Measurements from ENCODE around the gene NACC2. TPM values are rescaled to one million over a fixed set of nuclear protein-coding genes. Genes with fewer than 3 reads are reported as not detected.

The NACC2 gene
- total RNA-seq, 1 experiment from 2014 or later = 24.8 TPM

DNA sequence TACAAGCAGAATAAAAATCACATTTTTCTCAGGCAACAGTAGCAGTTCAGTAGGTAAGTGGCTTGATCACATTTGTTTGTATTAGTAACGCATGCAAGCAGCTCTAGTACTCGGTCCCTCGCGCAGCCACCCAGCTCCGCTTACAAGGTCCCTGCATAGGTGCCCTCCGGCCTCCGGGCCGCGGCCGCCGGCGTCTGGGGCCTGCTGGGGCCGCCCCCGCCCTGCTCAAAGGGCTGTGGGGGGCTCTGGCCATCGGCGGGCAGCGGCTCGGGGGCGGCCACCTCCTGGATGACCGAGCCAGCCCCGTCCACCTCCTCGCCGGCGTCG, 83.8 kb downstream of the NACC2 start:
- no TSS peak for BruUV-seq (replicated peaks)
- no peak overlapping the region for H3K27ac Mint-ChIP-seq (ENCODE audit: unreplicated experiment)
- TF ChIP-seq, protein P1, sequence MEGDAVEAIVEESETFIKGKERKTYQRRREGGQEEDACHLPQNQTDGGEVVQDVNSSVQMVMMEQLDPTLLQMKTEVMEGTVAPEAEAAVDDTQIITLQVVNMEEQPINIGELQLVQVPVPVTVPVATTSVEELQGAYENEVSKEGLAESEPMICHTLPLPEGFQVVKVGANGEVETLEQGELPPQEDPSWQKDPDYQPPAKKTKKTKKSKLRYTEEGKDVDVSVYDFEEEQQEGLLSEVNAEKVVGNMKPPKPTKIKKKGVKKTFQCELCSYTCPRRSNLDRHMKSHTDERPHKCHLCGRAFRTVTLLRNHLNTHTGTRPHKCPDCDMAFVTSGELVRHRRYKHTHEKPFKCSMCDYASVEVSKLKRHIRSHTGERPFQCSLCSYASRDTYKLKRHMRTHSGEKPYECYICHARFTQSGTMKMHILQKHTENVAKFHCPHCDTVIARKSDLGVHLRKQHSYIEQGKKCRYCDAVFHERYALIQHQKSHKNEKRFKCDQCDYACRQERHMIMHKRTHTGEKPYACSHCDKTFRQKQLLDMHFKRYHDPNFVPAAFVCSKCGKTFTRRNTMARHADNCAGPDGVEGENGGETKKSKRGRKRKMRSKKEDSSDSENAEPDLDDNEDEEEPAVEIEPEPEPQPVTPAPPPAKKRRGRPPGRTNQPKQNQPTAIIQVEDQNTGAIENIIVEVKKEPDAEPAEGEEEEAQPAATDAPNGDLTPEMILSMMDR (IDR thresholded peaks at IDR 0.05; ENCODE audit: unreplicated experiment) = no peak
- H3K9me3 Mint-ChIP-seq (ENCODE audit: low read depth, unreplicated experiment) = no peaks in the 10 kb centered on the region
- CTCF ChIA-PET = interaction anchor here (0.6 kb wide), 1 partner anchor 8 kb away, joined by 7 read pairs; no protein-coding TSS in a partner anchor
- peaks cover 21% of the 10 kb centered on the region for H3K36me3 Mint-ChIP-seq (ENCODE audit: insufficient read depth, unreplicated experiment)
- H3K27me3 Mint-ChIP-seq (ENCODE audit: unreplicated experiment) = no peaks in the 10 kb centered on the region
- no peaks in the 10 kb centered on the region for H3K4me1 Mint-ChIP-seq (ENCODE audit: low read depth, unreplicated experiment)
- no peak for DNase-seq
- intact Hi-C loops (cut with micrococcal nuclease; ENCODE audit: unreplicated experiment) = no loop called here
- no peak overlapping the region for H3K4me3 Mint-ChIP-seq (ENCODE audit: low read depth, unreplicated experiment)

DNA sequence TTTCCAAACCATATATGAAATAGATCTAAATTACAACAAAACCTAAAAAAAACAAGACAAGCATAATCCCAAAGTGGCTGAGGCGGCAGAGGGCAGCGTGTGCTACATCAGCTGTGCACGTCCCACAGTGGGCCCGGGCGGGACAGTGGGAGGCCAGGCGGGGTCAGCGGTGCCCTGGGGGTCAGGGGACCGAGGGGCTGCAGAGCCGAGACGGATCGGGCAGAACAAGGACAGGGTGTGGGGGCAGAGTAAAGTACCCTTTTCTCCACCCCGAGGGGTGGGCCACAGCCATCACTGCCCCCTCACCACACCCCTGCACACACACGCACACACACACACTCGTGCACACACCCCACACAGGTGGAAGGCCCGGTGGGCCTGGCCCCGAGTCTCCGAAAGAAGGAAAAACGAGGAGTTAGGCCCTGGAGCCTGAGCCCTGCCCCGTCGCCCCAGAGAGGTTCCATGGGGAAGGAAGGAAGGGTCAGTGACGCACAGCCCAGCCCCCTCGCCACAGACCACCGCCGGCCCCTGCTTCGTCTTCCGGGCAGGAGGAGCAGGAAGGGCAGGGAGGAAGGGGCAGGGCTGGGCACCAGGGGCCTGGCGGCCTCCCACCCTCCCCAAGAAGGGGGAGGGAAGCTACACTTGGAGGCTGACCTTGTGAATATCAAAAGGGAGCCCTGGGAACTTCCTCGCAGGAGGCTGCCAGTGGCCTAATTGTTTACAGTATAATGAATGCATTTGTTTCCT, 84.3 kb downstream of the NACC2 start:
- no peak overlapping the region for H3K4me3 Mint-ChIP-seq (ENCODE audit: low read depth, unreplicated experiment)
- H3K4me1 Mint-ChIP-seq (ENCODE audit: low read depth, unreplicated experiment) = no peaks in the 10 kb centered on the region
- no peaks in the 10 kb centered on the region for H3K27me3 Mint-ChIP-seq (ENCODE audit: unreplicated experiment)
- intact Hi-C loops (cut with micrococcal nuclease; ENCODE audit: unreplicated experiment) = no loop called here
- DNase-seq = no peak
- H3K36me3 Mint-ChIP-seq (ENCODE audit: insufficient read depth, unreplicated experiment) = peaks cover 21% of the 10 kb centered on the region
- CTCF ChIA-PET = interaction anchor here (0.6 kb wide), 1 partner anchor 9 kb away, joined by 7 read pairs; no protein-coding TSS in a partner anchor
- no peaks in the 10 kb centered on the region for H3K9me3 Mint-ChIP-seq (ENCODE audit: low read depth, unreplicated experiment)
- H3K27ac Mint-ChIP-seq (ENCODE audit: unreplicated experiment) = no peak overlapping the region
- TF ChIP-seq, protein P1 (IDR thresholded peaks at IDR 0.05; ENCODE audit: unreplicated experiment) = no peak
- no TSS peak for BruUV-seq (replicated peaks)

DNA sequence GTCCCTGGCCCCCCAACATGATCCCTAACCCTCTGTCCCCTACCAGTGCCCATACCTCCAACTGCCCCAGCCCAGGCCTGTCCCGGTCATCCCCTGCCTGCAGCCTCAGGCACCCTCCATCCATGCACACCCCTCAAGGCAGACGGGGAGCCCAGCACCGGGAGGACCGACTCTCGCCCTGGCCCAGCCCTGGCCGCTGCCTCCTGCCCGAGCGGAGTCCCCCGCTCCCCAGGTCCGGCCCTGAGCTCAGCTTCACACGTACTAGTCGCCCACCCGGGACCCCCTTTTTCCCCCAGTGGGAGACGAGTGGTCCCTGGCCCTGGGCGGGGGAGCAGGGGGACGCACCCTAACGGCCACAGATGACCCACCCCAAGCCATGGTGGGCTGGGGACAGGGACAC, 84.9 kb downstream of the NACC2 start:
- no TSS peak for BruUV-seq (replicated peaks)
- Mint-ChIP-seq H3K27me3 (ENCODE audit: unreplicated experiment) (no peaks in the 10 kb centered on the region), H3K36me3 (ENCODE audit: insufficient read depth, unreplicated experiment) (peaks cover 21% of the 10 kb centered on the region), H3K4me1 (ENCODE audit: low read depth, unreplicated experiment) (no peaks in the 10 kb centered on the region), H3K9me3 (ENCODE audit: low read depth, unreplicated experiment) (no peaks in the 10 kb centered on the region), H3K27ac (ENCODE audit: unreplicated experiment) (no peak overlapping the region), H3K4me3 (ENCODE audit: low read depth, unreplicated experiment) (no peak overlapping the region)
- CTCF ChIA-PET = no interaction called here
- intact Hi-C loops (cut with micrococcal nuclease; ENCODE audit: unreplicated experiment) = no loop called here
- TF ChIP-seq, protein P1 (IDR thresholded peaks at IDR 0.05; ENCODE audit: unreplicated experiment) = no peak
- DNase-seq = no peak

DNA sequence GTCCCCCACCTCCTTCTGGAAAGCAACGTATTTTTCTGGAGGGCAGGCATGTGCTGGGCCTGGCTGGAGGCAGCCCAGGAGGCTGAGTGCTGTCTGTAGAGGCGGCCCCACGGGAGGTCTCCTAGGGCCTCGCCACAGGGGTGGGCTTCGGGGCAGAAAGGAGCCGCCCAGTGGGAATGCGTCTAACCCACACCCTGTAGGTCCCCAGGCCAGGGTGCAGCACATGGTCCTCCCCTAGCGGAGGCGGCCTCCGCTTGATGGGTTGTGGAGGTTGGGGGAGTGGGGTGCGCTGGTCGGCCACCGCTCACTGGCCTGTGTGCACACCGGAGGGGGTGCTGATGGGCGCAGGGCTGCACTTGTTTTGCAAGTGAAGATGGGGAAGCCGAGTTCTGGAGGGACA, 85.6 kb downstream of the NACC2 start:
- no peak overlapping the region for H3K4me3 Mint-ChIP-seq (ENCODE audit: low read depth, unreplicated experiment)
- H3K27me3 Mint-ChIP-seq (ENCODE audit: unreplicated experiment) = no peaks in the 10 kb centered on the region
- peaks cover 21% of the 10 kb centered on the region for H3K36me3 Mint-ChIP-seq (ENCODE audit: insufficient read depth, unreplicated experiment)
- CTCF ChIA-PET = no interaction called here
- no peaks in the 10 kb centered on the region for H3K4me1 Mint-ChIP-seq (ENCODE audit: low read depth, unreplicated experiment)
- H3K27ac Mint-ChIP-seq (ENCODE audit: unreplicated experiment) = no peak overlapping the region
- no TSS peak for BruUV-seq (replicated peaks)
- DNase-seq = no peak
- TF ChIP-seq, protein P1 (IDR thresholded peaks at IDR 0.05; ENCODE audit: unreplicated experiment) = no peak
- no peaks in the 10 kb centered on the region for H3K9me3 Mint-ChIP-seq (ENCODE audit: low read depth, unreplicated experiment)
- intact Hi-C loops (cut with micrococcal nuclease; ENCODE audit: unreplicated experiment) = no loop called here

Data from Calu3 (cell line).